GM18505 (cell line): ENCODE data around the gene FOXK2.

Experiments used
- ATAC-seq: cut with Tn5 transposase; IDR thresholded peaks from one replicate; pipeline ENCODE4 v1.9.1; 2021; ENCODE audit not compliant: unreplicated experiment
- POLR2A ChIP-seq: IDR thresholded peaks from 4 replicates; pipeline ENCODE4 v1.6.1; 2011; ENCODE audit warnings: borderline replicate concordance; ENCODE audit not compliant: insufficient read depth, insufficient read length; ENCODE audit errors: extremely low read depth

Gene FOXK2

GRCh38 chr17:82518826-82519810, at the start of gene FOXK2:
FOXK2 (plus strand) TSS chr17:82519732; CDS start chr17:82519889, 157 bp downstream.
- peak; percentile 91 for ATAC-seq
- TF ChIP-seq POLR2A, result peak; percentile 71

GRCh38 chr17:82470065-82470464, 49.5 kb upstream of the FOXK2 start:
- no peak for TF ChIP-seq POLR2A

GRCh38 chr17:82474223-82475010, 45.1 kb upstream of the FOXK2 start:
- no peak for ATAC-seq
- TF ChIP-seq POLR2A, result no peak

More at GRCh38 chr17:82470065-82470464, 49.5 kb upstream of the FOXK2 start:
- ATAC-seq, result no peak

- ATAC-seq, result no peak
- TF ChIP-seq POLR2A, result no peak
Measured at GRCh38 chr17:82475458-82475857, 44.1 kb upstream of the FOXK2 start.

- no peak for TF ChIP-seq POLR2A
- no peak for ATAC-seq
Measured at GRCh38 chr17:82477934-82478333, 41.6 kb upstream of the FOXK2 start.

- ATAC-seq, result no peak
- TF ChIP-seq POLR2A, result no peak
Measured at GRCh38 chr17:82479602-82480001, 39.9 kb upstream of the FOXK2 start.

- TF ChIP-seq POLR2A, result no peak
- no peak for ATAC-seq
Measured at GRCh38 chr17:82480318-82480717, 39.2 kb upstream of the FOXK2 start.

GRCh38 chr17:82483204-82483660, 36.3 kb upstream of the FOXK2 start:
- TF ChIP-seq POLR2A, result no peak
- no peak for ATAC-seq

- no peak for ATAC-seq
- TF ChIP-seq POLR2A, result no peak
Measured at GRCh38 chr17:82483836-82484235, 35.7 kb upstream of the FOXK2 start.

GRCh38 chr17:82486231-82487094, 33.1 kb upstream of the FOXK2 start:
- TF ChIP-seq POLR2A, result no peak

GRCh38 chr17:82487910-82488309, 31.6 kb upstream of the FOXK2 start:
- no peak for ATAC-seq
- TF ChIP-seq POLR2A, result no peak

More at GRCh38 chr17:82486231-82487094, 33.1 kb upstream of the FOXK2 start:
- no peak for ATAC-seq

- no peak for TF ChIP-seq POLR2A
- ATAC-seq, result no peak
Measured at GRCh38 chr17:82489117-82489516, 30.4 kb upstream of the FOXK2 start.
